ENCODE results near the gene SFN. TPM values are rescaled to one million over a fixed set of nuclear protein-coding genes. Genes with fewer than 3 reads are reported as not detected.

Gene SFN
- total and polyA plus RNA-seq, 2 of the 13 experiments (the other 11 are each of a cell fraction or from before 2014, with no cell fraction given): 4.3 to 5.6 TPM

- TF ChIP-seq ZNF263 (CRISPR knock-in tag; IDR thresholded peaks at IDR 0.05): no peak
- peak; percentile 49 for TF ChIP-seq GATAD2A (CRISPR knock-in tag; IDR thresholded peaks at IDR 0.05)
- TF ChIP-seq SMAD3 (CRISPR knock-in tag; IDR thresholded peaks at IDR 0.05): no peak
- no peak for TF ChIP-seq ZNF101 (CRISPR knock-in tag; IDR thresholded peaks at IDR 0.05; ENCODE audit: borderline replicate concordance, low read depth)
- TF ChIP-seq POLR2A (IDR thresholded peaks at IDR 0.05; ENCODE audit: insufficient read depth in 1 of 2, low read depth in 2 of 2, low read length in 2 of 2): peak; percentile 46 to 74; a peak in 3 of 4 replicates
- TF ChIP-seq NCOA5 (CRISPR knock-in tag; IDR thresholded peaks at IDR 0.05): no peak
- TF ChIP-seq BCL6 (CRISPR knock-in tag; IDR thresholded peaks at IDR 0.05): no peak
- TF ChIP-seq, protein P1, sequence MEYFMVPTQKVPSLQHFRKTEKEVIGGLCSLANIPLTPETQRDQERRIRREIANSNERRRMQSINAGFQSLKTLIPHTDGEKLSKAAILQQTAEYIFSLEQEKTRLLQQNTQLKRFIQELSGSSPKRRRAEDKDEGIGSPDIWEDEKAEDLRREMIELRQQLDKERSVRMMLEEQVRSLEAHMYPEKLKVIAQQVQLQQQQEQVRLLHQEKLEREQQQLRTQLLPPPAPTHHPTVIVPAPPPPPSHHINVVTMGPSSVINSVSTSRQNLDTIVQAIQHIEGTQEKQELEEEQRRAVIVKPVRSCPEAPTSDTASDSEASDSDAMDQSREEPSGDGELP (IDR thresholded peaks at IDR 0.05; ENCODE audit: borderline replicate concordance, low read depth): peak; percentile 72; the same call in 1 of the 2 replicates
- TF ChIP-seq ZNF256 (CRISPR knock-in tag; conservative IDR thresholded peaks at IDR 0.05): no peak
- TF ChIP-seq TRIM22 (IDR thresholded peaks at IDR 0.05): no peak
- no peak for TF ChIP-seq ZNF644 (CRISPR knock-in tag; IDR thresholded peaks at IDR 0.05; ENCODE audit: low read depth)
- TF ChIP-seq, protein P2, sequence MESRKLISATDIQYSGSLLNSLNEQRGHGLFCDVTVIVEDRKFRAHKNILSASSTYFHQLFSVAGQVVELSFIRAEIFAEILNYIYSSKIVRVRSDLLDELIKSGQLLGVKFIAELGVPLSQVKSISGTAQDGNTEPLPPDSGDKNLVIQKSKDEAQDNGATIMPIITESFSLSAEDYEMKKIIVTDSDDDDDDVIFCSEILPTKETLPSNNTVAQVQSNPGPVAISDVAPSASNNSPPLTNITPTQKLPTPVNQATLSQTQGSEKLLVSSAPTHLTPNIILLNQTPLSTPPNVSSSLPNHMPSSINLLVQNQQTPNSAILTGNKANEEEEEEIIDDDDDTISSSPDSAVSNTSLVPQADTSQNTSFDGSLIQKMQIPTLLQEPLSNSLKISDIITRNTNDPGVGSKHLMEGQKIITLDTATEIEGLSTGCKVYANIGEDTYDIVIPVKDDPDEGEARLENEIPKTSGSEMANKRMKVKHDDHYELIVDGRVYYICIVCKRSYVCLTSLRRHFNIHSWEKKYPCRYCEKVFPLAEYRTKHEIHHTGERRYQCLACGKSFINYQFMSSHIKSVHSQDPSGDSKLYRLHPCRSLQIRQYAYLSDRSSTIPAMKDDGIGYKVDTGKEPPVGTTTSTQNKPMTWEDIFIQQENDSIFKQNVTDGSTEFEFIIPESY (CRISPR knock-in tag; IDR thresholded peaks at IDR 0.05): no peak
- TF ChIP-seq HOXA5 (CRISPR knock-in tag; IDR thresholded peaks at IDR 0.05): no peak
- TF ChIP-seq, protein P3, sequence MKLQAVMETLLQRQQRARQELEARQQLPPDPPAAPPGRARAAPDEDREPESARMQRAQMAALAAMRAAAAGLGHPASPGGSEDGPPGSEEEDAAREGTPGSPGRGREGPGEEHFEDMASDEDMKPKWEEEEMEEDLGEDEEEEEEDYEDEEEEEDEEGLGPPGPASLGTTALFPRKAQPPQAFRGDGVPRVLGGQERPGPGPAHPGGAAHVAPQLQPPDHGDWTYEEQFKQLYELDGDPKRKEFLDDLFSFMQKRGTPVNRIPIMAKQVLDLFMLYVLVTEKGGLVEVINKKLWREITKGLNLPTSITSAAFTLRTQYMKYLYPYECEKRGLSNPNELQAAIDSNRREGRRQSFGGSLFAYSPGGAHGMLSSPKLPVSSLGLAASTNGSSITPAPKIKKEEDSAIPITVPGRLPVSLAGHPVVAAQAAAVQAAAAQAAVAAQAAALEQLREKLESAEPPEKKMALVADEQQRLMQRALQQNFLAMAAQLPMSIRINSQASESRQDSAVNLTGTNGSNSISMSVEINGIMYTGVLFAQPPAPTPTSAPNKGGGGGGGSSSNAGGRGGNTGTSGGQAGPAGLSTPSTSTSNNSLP (IDR thresholded peaks at IDR 0.05; ENCODE audit: low read depth, low read length): no peak
- TF ChIP-seq ZNF205 (CRISPR knock-in tag; IDR thresholded peaks at IDR 0.05): no peak
- TF ChIP-seq, protein P4, sequence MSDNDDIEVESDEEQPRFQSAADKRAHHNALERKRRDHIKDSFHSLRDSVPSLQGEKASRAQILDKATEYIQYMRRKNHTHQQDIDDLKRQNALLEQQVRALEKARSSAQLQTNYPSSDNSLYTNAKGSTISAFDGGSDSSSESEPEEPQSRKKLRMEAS (IDR thresholded peaks at IDR 0.05): no peak
- no peak for TF ChIP-seq FOXA1 (IDR thresholded peaks at IDR 0.05)
- no peak for TF ChIP-seq FOXA1 (CRISPR knock-in tag; IDR thresholded peaks at IDR 0.05)
- TF ChIP-seq ZNF121 (CRISPR knock-in tag; IDR thresholded peaks at IDR 0.05): no peak
- TF ChIP-seq SIN3B (IDR thresholded peaks at IDR 0.05; ENCODE audit: low read length): no peak
- no peak for TF ChIP-seq SMYD3 (CRISPR knock-in tag; IDR thresholded peaks at IDR 0.05)
- TF ChIP-seq FOXJ3 (CRISPR knock-in tag; IDR thresholded peaks at IDR 0.05; ENCODE audit: borderline replicate concordance): no peak
- no peak for TF ChIP-seq RFX3 (CRISPR knock-in tag; IDR thresholded peaks at IDR 0.05)
- TF ChIP-seq ZNF33B (CRISPR knock-in tag; IDR thresholded peaks at IDR 0.05): no peak
- TF ChIP-seq ELK4 (CRISPR knock-in tag; IDR thresholded peaks at IDR 0.05; ENCODE audit: borderline replicate concordance): no peak
- TF ChIP-seq MATR3 (CRISPR knock-in tag; IDR thresholded peaks at IDR 0.05): no peak
Measured at GRCh38 chr1:26862781-26863684, at the start of gene SFN (continued).

All from HepG2 (cell line).